GM23248 (cell line): ENCODE measurements around the gene CLEC19A.

Source experiments
- EZH2 ChIP-seq: fragments of 200-600 bp; sonication (generic); IDR thresholded peaks from 2 replicates; pipeline ENCODE4 v1.6.1; 2018; ENCODE audit warnings: antibody characterized with exemption, mild to moderate bottlenecking; ENCODE audit not compliant: insufficient read depth, poor library complexity, severe bottlenecking
- EZH2phosphoT487 ChIP-seq: fragments of 200-600 bp; sonication (generic); IDR thresholded peaks from 2 replicates; pipeline ENCODE4 v1.6.1; 2018; ENCODE audit warnings: antibody characterized with exemption, moderate library complexity, mild to moderate bottlenecking, low read depth; ENCODE audit not compliant: insufficient read depth

- no peak for TF ChIP-seq EZH2phosphoT487
- TF ChIP-seq EZH2 = no peak
Observed at GRCh38 chr16:19287241-19287640, 1.7 kb downstream of the CLEC19A start.
